Hematopoietic multipotent progenitor cell (in vitro differentiated cells): ENCODE data around the gene INPP4B. TPM values are rescaled to one million over a fixed set of nuclear protein-coding genes. Genes with fewer than 3 reads are reported as not detected.

Experiments used
- DNase-seq, 3 donors: peaks; one replicate each; pipeline ENCODE4 v3.0.0-alpha.2; 2011 to 2015; ENCODE audit warnings: low read depth in 2 of 3, low spot score in 2 of 3
- total RNA-seq: library from RNA; depleted of rRNA; stranded (reverse); fragments of >200 nt; gene quantifications from one replicate; pipeline ENCODE4 v1.2.3, GENCODE V29; 2012

Gene INPP4B
- total RNA-seq, 1 donor, result 24.5 TPM

GRCh38 chr4:142596595-142596994 lies 249.5 kb downstream of the INPP4B start:
- no peak for DNase-seq

DNA sequence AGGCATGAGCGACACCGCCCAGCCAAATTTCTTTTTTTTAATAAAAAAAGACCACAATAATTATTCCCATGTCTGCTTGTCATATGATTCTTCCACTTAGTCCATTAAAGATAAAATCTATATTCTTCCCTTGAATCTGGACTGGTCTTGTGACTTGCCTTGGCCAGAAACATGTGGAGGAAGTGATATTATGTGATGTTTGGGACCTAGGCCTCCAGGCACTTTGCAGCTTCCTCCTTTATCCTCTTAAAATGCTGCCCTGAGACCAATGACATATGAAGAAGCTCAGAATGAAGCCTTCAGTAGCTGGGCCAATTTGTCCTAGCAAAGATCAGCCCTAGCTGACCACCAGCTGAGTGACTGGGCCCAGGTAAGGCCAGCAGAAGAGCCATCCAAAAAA lies 250.0 kb downstream of the INPP4B start:
- DNase-seq, result peak in 2 of 3 donors; percentile 5 to 50

- DNase-seq, result no peak
Observed at GRCh38 chr4:142595222-142595871, 250.8 kb downstream of the INPP4B start.

DNA sequence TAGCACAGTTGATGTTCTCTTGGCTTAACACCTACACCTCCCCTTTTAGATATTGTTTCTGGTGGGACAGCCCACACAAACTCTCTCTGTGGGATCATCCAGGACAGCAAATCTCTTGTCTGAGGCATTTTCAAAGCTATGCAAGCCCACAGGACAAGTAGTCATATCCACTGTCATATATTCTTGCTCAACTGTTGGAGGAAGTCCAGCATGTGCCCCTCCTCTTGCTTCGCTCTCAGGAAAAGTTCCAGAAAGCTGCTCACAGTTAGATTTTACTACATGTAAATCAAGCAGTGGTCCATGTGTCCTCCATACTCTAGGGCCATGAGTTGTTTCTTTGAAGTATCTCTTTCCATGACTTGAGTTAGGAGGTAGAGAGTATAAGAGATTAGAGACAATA lies 260.7 kb downstream of the INPP4B start:
- no peak for DNase-seq

- DNase-seq, result no peak
Observed at GRCh38 chr4:142583708-142584107, 262.4 kb downstream of the INPP4B start.

DNA sequence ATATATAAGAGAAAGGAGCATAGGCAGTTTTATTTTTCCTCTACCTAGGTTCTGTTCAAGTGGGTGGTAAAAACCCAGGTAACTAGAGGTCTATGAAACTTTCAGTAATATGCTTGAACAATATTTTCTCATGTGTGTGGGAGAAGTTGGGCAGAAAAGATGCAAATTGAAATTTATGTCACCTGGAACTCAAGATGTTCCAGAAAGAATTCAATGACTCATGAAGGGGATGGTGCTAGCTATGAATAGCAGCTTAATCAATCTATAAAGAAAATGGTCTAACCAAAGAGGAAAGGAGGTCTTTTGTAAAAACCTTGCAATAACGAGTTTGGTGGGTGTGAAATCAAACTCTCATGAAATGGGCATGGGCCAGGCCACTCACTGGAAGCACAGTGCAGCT lies 263.8 kb downstream of the INPP4B start:
- no peak for DNase-seq

DNA sequence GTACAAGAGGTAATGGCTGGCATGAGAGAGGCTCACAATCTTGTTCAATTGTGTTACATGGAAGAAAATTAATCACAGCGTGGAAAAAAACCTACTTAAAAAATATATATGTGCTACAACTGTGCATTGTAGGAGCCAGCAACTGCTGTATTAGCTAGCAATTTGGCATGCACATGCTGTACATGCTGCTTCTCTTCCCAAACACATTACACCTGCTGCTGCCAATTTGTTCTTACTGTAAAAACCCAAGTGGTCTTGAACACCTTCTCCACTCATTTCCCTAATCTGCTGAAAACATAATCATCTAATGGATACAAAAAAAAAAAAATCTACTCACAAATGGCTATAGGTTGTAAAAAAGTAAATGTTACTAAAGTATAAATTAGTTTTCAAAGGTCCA lies 264.2 kb downstream of the INPP4B start:
- DNase-seq, result no peak

DNA sequence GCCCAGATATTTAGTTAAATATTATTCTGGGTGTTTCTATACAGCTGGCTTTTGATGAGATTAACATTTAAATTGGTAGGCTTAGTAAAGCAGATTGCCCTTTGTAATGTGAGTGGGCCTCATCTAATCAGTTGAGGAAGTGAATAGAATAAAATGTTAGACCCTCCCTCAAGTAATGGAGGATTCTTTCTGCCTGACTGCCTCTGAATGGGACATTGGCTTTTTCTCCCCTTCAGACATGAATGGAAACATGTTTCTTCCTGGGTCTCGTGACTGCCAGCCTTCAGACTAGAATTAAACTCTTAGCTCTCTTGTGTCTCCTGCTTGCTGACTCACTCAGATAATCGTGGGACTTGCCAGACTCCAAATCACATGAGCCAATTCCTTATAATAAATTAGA lies 266.7 kb downstream of the INPP4B start:
- no peak for DNase-seq

DNA sequence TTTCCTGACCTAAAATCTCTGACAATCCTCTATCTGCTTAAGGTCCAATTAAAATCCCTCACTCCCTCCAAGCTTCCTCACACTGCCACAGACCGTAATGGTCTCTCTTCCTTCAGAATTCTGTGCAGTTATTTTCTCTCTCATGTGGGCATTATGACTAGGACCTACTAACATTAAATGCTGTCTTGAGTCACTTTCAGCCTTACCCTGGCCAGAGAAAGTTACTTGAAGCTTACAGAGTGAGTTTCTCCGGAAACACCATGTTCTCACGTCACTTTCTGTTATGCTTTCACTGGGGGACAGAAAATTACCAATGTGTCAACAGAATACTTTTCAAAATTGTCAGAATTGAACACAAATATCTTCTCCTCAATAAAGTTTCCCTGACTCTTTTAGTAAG lies 271.8 kb downstream of the INPP4B start:
- DNase-seq, result no peak

GRCh38 chr4:142572071-142572470 lies 274.0 kb downstream of the INPP4B start:
- DNase-seq, result no peak

- DNase-seq, result peak in 2 of 3 donors; percentile 22 to 37
Observed at GRCh38 chr4:142567620-142568451, 278.3 kb downstream of the INPP4B start.

DNA sequence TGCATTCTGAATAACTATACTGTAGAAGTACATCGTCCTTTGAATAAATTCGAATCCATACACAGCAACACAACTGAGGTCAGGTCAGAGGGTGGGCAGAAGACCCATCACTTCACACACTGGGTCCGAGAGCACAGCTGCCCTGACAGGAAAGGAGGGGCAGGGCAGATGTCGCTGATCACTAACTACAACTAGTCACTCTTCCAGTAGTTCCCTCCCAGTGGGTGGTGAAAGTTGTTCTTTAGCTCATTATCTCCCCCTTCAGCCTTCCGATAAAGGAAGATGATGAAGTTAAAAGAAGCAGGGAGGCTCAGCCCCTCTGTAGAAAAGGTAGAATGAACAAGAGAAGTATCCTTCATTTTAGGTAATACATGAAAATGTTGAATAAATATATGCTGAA lies 278.9 kb downstream of the INPP4B start:
- peak; percentile 34 to 81 (median 67) for DNase-seq

- DNase-seq, result no peak
Observed at GRCh38 chr4:142566777-142567176, 279.3 kb downstream of the INPP4B start.

GRCh38 chr4:142566243-142566642 lies 279.9 kb downstream of the INPP4B start:
- no peak for DNase-seq

- peak in 1 of 3 donors; percentile 33 for DNase-seq
Observed at GRCh38 chr4:142565771-142566170, 280.3 kb downstream of the INPP4B start.

GRCh38 chr4:142563682-142564291 lies 282.3 kb downstream of the INPP4B start:
- no peak for DNase-seq

DNA sequence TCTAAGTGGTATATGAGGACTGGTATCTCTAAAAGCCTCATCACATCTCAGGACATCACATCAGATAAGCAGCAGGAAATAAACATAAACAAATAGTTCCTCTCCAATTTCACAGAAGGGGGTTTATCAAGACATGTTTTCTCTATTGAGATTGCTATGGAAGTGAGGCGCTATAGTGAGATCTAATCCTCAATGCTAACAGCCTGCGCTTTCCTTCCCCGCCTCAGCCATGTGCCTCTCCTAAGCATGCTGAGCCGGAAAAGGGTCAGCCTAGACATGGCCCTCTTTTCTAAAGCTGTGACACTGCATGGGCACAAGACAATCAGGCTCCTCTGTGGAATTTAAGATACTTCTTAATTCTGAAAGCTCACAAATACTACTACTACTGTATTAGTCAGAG lies 286.1 kb downstream of the INPP4B start:
- no peak for DNase-seq

- DNase-seq, result no peak
Observed at GRCh38 chr4:142558851-142559250, 287.2 kb downstream of the INPP4B start.

DNA sequence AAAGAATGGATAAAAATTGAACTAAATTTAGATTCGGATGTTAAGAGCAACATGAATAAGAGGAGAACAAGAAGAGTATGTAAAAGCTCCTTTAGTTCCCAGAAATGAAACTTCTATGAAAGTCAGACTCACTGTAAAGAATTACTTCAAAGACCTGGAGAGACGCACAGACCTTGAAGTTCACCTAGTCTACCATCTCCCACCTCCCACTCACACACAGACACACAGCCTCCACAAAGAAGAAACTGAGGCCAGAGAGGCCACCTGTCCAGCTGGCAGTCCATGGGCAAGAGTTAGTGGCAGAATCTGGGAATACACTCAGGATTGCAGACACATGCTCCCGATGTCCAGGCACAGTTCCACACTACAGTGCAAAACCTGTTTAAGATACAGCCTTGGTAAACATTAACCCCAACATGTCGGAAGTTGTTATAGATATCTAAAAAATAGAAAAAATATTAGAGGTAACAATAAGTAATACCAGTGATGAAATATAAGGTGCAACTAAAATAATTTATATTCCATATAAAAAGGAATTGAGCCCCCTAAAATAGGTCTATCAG lies 288.8 kb downstream of the INPP4B start:
- no peak for DNase-seq

GRCh38 chr4:142556570-142557238 lies 289.4 kb downstream of the INPP4B start:
- DNase-seq, result no peak

GRCh38 chr4:142556048-142556447 lies 290.1 kb downstream of the INPP4B start:
- no peak for DNase-seq
